Cardiac muscle cell (in vitro differentiated cells and primary cell): ENCODE data around the gene FAM171A2. TPM values are rescaled to one million over a fixed set of nuclear protein-coding genes. Genes with fewer than 3 reads are reported as not detected.

Experiments
- DNase-seq, 2 donors: peaks; one replicate each; pipeline versions ENCODE4 v3.0.0 to v3.0.0-alpha.2; 2010 to 2017; ENCODE audit warnings: low read depth in 1 of 2, low spot score in 1 of 2
- H3K27ac ChIP-seq: fragments of 200-600 bp; sonication (generic); 2 replicates; pipeline ENCODE4 v1.5.1; 2016
- H3K27me3 ChIP-seq: fragments of 200-600 bp; sonication (generic); 2 replicates; pipeline ENCODE4 v1.6.0; 2016; ENCODE audit warnings: control low read depth
- H3K36me3 ChIP-seq: fragments of 200-600 bp; sonication (generic); 2 replicates; pipeline ENCODE4 v1.5.1; 2016; ENCODE audit warnings: control low read depth
- H3K4me1 ChIP-seq: fragments of 200-600 bp; sonication (generic); 2 replicates; pipeline ENCODE4 v1.8.1; 2017; ENCODE audit warnings: low read depth, mild to moderate bottlenecking, mixed run types
- H3K4me3 ChIP-seq: fragments of 200-600 bp; sonication (generic); 2 replicates; pipeline ENCODE4 v1.5.1; 2016; ENCODE audit warnings: mild to moderate bottlenecking
- H3K9me3 ChIP-seq: fragments of 200-600 bp; sonication (generic); 2 replicates; pipeline ENCODE4 v1.5.1; 2017; ENCODE audit warnings: low read depth, mild to moderate bottlenecking, control low read depth
- CTCF ChIP-seq: IDR thresholded peaks from 2 replicates; pipeline ENCODE4 v1.5.1; 2012; ENCODE audit warnings: low read depth, mild to moderate bottlenecking, low read length
- polyA plus RNA-seq: library from polyadenylated mRNA; unstranded; fragments of >200 nt; fragmentation: Nextera tagmentation; extraction: Ambion mirVana; gene quantifications from 2 replicates; pipeline ENCODE4 v1.2.1, GENCODE V29; 2016
- total RNA-seq: library from RNA; depleted of rRNA; stranded (reverse); fragments of >200 nt; gene quantifications from 2 replicates; pipeline ENCODE4 v1.2.3, GENCODE V29; 2016

The FAM171A2 gene
- total and polyA plus RNA-seq, 2 experiments from 2014 or later = 38.6 to 49.5 TPM

DNA sequence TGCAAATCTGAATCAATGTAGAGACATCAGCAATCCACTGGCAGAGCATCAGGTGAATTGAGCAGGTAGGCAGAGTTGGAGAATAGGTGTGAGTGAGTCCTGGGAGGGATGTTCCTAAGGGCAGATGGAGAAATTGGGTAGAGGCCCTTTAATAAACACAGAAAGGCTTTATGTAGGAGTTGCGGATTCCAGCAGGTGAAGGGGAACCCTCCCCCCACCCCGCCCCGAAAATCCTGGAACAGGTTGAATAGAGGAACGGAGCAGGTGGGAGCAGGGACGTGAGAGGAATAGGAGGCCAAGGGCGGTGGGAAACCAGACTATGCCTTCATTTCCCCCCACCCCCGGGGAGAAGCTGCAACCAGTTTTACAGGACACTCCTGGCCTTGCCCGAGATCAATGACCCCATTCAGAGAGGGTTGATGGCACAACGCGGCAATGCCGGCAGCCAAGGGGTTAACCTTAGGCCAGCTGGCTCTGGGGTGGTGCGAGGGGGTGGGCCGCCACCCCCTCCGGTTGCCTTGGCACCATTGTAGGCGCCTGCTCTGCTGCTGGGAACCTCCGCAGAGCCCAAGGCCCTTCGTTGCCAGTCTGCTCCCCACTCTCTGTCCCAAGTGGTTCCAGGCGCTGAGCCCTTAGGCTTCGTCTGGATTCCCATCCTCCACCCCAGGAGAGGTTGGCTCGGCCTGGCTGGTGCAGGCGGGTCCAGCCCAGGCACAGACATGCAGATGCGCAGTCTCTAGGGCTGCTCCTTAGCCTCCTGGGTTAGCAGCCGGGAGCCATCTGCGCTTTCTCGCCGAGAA lies 56.1 kb downstream of the FAM171A2 start:
- Histone ChIP-seq H3K36me3 (no peaks in the 10 kb centered on the region), H3K4me3 (peak overlapping the region; percentile 33), H3K27me3 (peaks cover 10% of the 10 kb centered on the region), H3K27ac (no peak overlapping the region), H3K4me1 (peaks cover 7% of the 10 kb centered on the region), H3K9me3 (no peaks in the 10 kb centered on the region)
- DNase-seq = peak; percentile 67 to 85
- no peak for TF ChIP-seq CTCF

DNA sequence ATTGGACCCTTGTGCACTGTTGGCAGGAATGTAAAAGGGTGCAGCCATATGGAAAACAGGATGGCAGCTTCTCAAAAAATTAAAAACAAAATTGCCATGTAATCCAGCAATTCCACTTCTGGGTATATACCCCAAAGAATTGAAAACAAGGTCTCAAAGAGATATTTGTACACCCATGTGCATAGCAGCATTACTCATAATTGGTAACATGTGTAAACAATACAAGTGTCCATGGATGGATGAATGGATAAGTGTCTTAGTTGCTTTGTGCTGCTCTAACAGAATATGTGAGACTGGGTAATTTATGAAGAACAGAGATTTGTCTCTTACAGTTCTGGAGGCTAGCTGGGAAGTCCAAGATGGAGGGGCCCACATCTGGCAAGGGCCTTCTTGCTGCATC lies 59.0 kb downstream of the FAM171A2 start:
- Histone ChIP-seq H3K27me3 (peaks cover 6% of the 10 kb centered on the region), H3K9me3 (no peaks in the 10 kb centered on the region), H3K4me3 (no peak overlapping the region), H3K27ac (no peak overlapping the region), H3K36me3 (no peaks in the 10 kb centered on the region), H3K4me1 (peaks cover 7% of the 10 kb centered on the region)
- no peak for TF ChIP-seq CTCF
- DNase-seq = no peak

Other genes with a start within 250 kb of the FAM171A2 start
- gene HDAC5, start 240.2 kb downstream of the FAM171A2 start, total RNA-seq = 164 and 300 TPM in 2 replicates
- 94.1 and 209 TPM in 2 replicates for gene HDAC5, start 240.2 kb downstream of the FAM171A2 start, polyA plus RNA-seq
- gene HROB, start 221.9 kb downstream of the FAM171A2 start, total RNA-seq = 3.6 and 9.6 TPM in 2 replicates
- 7.8 and 15.6 TPM in 2 replicates for gene HROB, start 221.9 kb downstream of the FAM171A2 start, polyA plus RNA-seq
- 3.1 and 6.4 TPM in 2 replicates for gene ASB16, start 193.1 kb downstream of the FAM171A2 start, total RNA-seq
- 5.5 and 6.4 TPM in 2 replicates for gene ASB16, start 193.1 kb downstream of the FAM171A2 start, polyA plus RNA-seq
- 31.3 and 43.9 TPM in 2 replicates for gene TMUB2, start 176.9 kb downstream of the FAM171A2 start, total RNA-seq
- 40.5 and 50.7 TPM in 2 replicates for gene TMUB2, start 176.9 kb downstream of the FAM171A2 start, polyA plus RNA-seq
- 79.0 and 91.0 TPM in 2 replicates for gene ATXN7L3, start 164.0 kb downstream of the FAM171A2 start, total RNA-seq
- gene ATXN7L3, start 164.0 kb downstream of the FAM171A2 start, polyA plus RNA-seq = 24.7 and 31.4 TPM in 2 replicates
- 70.6 and 75.0 TPM in 2 replicates for gene UBTF, start 144.2 kb downstream of the FAM171A2 start, total RNA-seq
- gene UBTF, start 144.2 kb downstream of the FAM171A2 start, polyA plus RNA-seq = 51.1 and 52.1 TPM in 2 replicates
- not detected in 2 replicates for gene SLC4A1, start 95.7 kb downstream of the FAM171A2 start, total RNA-seq
- not detected in 2 replicates for gene SLC4A1, start 95.7 kb downstream of the FAM171A2 start, polyA plus RNA-seq
- gene RUNDC3A, start 55.3 kb downstream of the FAM171A2 start, total RNA-seq = 2.3 and 5.8 TPM in 2 replicates
- 0.99 and 1.9 TPM in 2 replicates for gene RUNDC3A, start 55.3 kb downstream of the FAM171A2 start, polyA plus RNA-seq
- 228 and 243 TPM in 2 replicates for gene SLC25A39, start 39.0 kb downstream of the FAM171A2 start, total RNA-seq
- 252 and 284 TPM in 2 replicates for gene SLC25A39, start 39.0 kb downstream of the FAM171A2 start, polyA plus RNA-seq
- gene GRN, start 18.6 kb downstream of the FAM171A2 start, total RNA-seq = 274 and 275 TPM in 2 replicates
- gene GRN, start 18.6 kb downstream of the FAM171A2 start, polyA plus RNA-seq = 353 and 377 TPM in 2 replicates
- 2.0 and 11.0 TPM in 2 replicates for gene ITGA2B, start 25.8 kb upstream of the FAM171A2 start, total RNA-seq
- gene ITGA2B, start 25.8 kb upstream of the FAM171A2 start, polyA plus RNA-seq = 0.56 and 6.7 TPM in 2 replicates
- 22.7 and 34.7 TPM in 2 replicates for gene GPATCH8, start 139.6 kb upstream of the FAM171A2 start, total RNA-seq
- 38.7 and 47.6 TPM in 2 replicates for gene GPATCH8, start 139.6 kb upstream of the FAM171A2 start, polyA plus RNA-seq
- 47.1 and 47.4 TPM in 2 replicates for gene FZD2, start 193.6 kb upstream of the FAM171A2 start, total RNA-seq
- gene FZD2, start 193.6 kb upstream of the FAM171A2 start, polyA plus RNA-seq = 51.5 and 63.4 TPM in 2 replicates